Fibroblast of skin of right quadriceps (primary cell): ENCODE measurements around the gene PPP2CA.

ENCODE experiments used
- DNase-seq: peaks from one replicate; pipeline ENCODE4 v3.0.0-alpha.2; 2013

The PPP2CA gene

DNA sequence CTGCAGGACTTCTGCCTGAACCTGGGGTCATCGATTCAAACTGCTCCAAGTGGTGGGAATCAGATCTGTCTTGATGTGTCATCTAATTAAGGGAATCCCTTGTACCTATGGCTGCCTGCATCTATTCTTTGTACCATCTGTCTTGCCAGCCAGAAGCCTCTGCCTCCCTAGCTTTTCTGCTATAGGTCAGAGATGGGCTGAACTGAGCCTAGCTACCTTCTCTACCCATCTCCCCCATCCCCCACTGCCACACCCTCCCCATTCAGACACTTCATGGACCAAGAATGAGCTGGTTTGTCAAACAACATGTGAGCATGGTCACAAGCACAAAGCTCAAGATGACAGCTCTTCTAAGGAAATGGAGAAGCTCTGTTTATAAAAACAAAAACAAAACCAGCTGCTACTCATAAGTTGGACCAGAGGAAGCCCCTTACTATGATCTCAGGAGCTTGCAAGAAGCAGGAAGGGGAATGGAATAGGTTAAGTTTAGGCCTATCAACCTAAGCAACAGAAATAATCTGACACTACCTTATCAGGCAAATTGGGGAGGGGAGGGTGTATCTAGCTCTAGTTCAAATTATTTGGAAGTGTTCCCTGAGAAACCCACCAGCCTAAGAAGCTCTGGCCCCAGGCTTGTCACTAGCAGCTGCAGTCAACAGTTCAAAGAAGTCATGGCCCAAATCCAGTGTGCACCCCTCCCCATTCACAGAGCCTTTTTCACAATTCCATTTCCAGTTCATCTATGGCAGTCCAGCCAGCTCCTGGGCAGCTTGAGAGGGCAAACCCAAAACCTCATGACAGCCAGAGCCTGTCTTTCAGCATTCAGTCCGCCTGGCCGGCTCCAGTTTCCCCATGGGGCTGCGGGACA, 79.0 kb downstream of the PPP2CA start:
- DNase-seq, result no peak

DNA sequence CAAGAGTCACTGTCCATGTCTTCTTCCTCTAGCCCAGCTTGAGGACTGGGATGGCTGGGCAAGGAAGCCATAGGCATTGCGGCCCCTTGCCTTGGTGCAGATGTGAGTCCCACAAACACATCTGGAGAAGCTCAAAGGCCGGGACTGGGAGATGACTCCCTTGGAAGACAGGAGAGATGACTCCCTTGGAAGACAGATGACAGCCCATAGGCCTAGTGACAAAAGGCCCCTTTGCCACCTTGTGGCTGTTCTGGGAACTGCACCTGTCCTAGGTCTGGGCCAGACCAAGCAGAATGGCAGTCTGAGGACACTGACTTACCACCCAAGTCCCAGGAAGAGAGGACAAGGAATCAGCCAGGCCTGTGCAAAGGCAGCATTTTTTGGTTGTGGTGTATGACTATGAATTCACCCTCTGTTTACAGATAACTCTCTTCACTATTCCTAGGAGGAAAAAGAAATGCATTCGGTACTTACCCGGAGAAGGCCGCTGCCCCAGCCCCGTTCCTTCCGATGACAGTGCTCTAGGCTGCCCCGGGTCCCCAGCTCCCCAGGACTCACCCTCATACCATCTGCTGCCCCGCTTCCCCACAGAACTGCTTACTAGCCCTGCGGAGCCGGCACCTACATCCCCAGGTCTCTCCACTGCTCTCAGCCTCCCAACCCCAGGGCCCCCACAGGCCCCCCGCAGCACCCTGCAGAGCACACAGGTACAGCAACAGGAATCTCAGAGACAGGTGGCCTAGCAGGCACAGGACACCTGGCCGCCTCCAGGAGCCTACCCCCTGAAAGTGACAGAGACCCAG, 79.9 kb downstream of the PPP2CA start:
- peak; percentile 60 for DNase-seq

DNA sequence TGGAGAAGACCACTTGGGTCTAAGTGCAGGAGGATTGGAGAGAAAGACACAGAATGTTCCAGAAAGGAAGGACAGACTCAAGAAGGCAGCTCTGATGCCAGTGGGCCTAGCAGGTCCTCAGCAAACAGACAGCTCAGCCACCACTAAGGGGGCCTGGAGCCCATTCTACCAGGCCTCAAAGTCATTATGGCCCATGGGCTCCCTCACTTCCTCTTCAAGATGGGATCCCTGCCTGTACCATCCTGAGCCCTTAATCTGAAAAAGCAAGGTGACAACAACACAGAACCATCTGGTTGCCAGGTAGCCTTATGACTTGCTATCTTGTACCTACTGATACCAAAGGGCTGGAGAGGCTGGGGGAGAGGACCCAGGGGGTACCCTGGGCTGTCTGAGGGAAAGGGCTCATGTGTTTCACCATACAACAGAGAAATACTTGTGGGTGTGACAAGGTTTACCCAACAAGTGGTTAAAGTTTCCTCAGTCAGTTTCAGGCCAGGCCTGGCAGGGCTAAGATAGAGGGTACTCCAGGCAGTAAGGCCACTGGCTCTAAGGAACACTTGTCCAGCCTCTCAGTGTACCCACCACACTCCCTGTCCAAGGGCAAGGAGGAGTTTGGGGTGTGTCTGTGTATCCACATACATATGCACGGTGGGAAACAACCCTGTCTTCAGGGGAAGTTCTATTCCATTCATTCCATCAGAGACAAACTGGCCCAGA, 80.7 kb downstream of the PPP2CA start:
- no peak for DNase-seq
